A549 (cell line): ENCODE measurements around the gene DOCK7. TPM values are rescaled to one million over a fixed set of nuclear protein-coding genes. Genes with fewer than 3 reads are reported as not detected.

ENCODE experiments used
- ATAC-seq, 2 experiments: fragments of 200-7000 bp in 1 of 2; fragments of >200 bp in 1 of 2; cut with Nextera tagmentation in 1 of 2; cut with Tn5 transposase in 1 of 2; 3 replicates each; pipeline versions ENCODE4 v1.8.0 to v1.9.1; 2018 to 2020; ENCODE audit warnings: mild to moderate bottlenecking in 1 of 2, moderate library complexity in 1 of 2
- CTCF ChIA-PET: fragments of 300-600 bp; sonication (Branson Sonifier 250); formaldehyde crosslinking; extraction: SDS; loops from one replicate; lab custom pipeline; 2021; ENCODE audit warnings: antibody characterized with exemption, inconsistent platforms; lab: Yijun Ruan, JAX
- POLR2A ChIA-PET: fragments of 350-600 bp; formaldehyde crosslinking; extraction: SDS; loops from one replicate; lab custom pipeline; 2021; ENCODE audit warnings: antibody characterized with exemption, inconsistent platforms; lab: Yijun Ruan, JAX
- DNase-seq, 2 experiments: peaks; one replicate each; pipeline versions ENCODE4 v3.0.0 to v3.0.0-alpha.2; 2011 to 2016; ENCODE audit warnings: low read depth in 1 of 2, low spot score in 1 of 2
- FAIRE-seq: peaks from 2 replicates; lab custom pipeline; 2011; peaks lifted over from hg19 to GRCh38; lab: Jason Lieb, UNC
- H3K27ac ChIP-seq, 2 experiments: fragments of >200 bp; sonication (Bioruptor Twin); formaldehyde crosslinking; 3 replicates each; pipeline ENCODE4 v1.5.1; 2016 to 2017
- H3K4me1 ChIP-seq: fragments of >200 bp; sonication (Bioruptor Twin); formaldehyde crosslinking; 3 replicates; pipeline ENCODE4 v1.6.1; 2016
- H3K4me2 ChIP-seq: fragments of >200 bp; sonication (Bioruptor Twin); formaldehyde crosslinking; 3 replicates; pipeline ENCODE4 v1.6.1; 2016
- H3K4me3 ChIP-seq: fragments of >200 bp; sonication (Bioruptor Twin); formaldehyde crosslinking; 3 replicates; pipeline ENCODE4 v1.5.1; 2016
- H3K9me3 ChIP-seq: fragments of >200 bp; sonication (Bioruptor Twin); formaldehyde crosslinking; 3 replicates; pipeline ENCODE4 v1.6.1; 2016
- CBX8 ChIP-seq: fragments of 200-600 bp; sonication (generic); IDR thresholded peaks from 2 replicates; pipeline ENCODE4 v1.6.1; 2016
- CEBPB ChIP-seq, 2 experiments: fragments of >200 bp in 1 of 2; sonication (Bioruptor Twin) in 1 of 2; formaldehyde crosslinking in 1 of 2; IDR thresholded peaks; 2 replicates each; pipeline ENCODE4 v1.6.1; 2012 to 2016
- CHD2 ChIP-seq: fragments of 150-350 bp; IDR thresholded peaks from 2 replicates; pipeline ENCODE4 v1.6.1; 2014; ENCODE audit warnings: low read length; ENCODE audit not compliant: partially characterized antibody
- EHF ChIP-seq: fragments of 250-450 bp; sonication (Bioruptor Pico); IDR thresholded peaks from 2 replicates; pipeline ENCODE4 v1.5.0; 2020; ENCODE audit warnings: mild to moderate bottlenecking
- EP300 ChIP-seq, 2 experiments: fragments of >200 bp; sonication (Bioruptor Twin); formaldehyde crosslinking; IDR thresholded peaks; 2 replicates in 1 of 2; 3 replicates in 1 of 2; pipeline ENCODE4 v1.6.1; 2016 to 2017
- ESRRA ChIP-seq: fragments of 150-350 bp; IDR thresholded peaks from 2 replicates; pipeline ENCODE4 v1.6.1; 2014; ENCODE audit warnings: mild to moderate bottlenecking, low read length, borderline replicate concordance
- FOSL2 ChIP-seq, 2 experiments: fragments of 450-650 bp in 1 of 2; fragments of >200 bp in 1 of 2; sonication (Bioruptor Twin) in 1 of 2; formaldehyde crosslinking; IDR thresholded peaks; 2 replicates each; pipeline versions ENCODE4 v1.5.0 to v1.6.1; 2016 to 2020; ENCODE audit warnings: mild to moderate bottlenecking in 1 of 2, moderate library complexity in 1 of 2
- FOXS1 ChIP-seq: fragments of 250-450 bp; sonication (Bioruptor Pico); IDR thresholded peaks from 2 replicates; pipeline ENCODE4 v1.5.0; 2020; ENCODE audit warnings: mild to moderate bottlenecking, moderate library complexity
- GATA3 ChIP-seq: IDR thresholded peaks from 2 replicates; pipeline ENCODE4 v1.6.1; 2012; ENCODE audit warnings: borderline replicate concordance
- HDAC2 ChIP-seq: fragments of 200-600 bp; sonication (generic); IDR thresholded peaks from 2 replicates; pipeline ENCODE4 v1.6.1; 2016
- HOXB13 ChIP-seq: fragments of 250-450 bp; sonication (Bioruptor Pico); IDR thresholded peaks from 2 replicates; pipeline ENCODE4 v1.5.0; 2020; ENCODE audit warnings: low read depth, mild to moderate bottlenecking, moderate library complexity
- JUN ChIP-seq, 2 experiments: fragments of >200 bp; sonication (Bioruptor Twin); formaldehyde crosslinking; IDR thresholded peaks; 2 replicates in 1 of 2; 3 replicates in 1 of 2; pipeline ENCODE4 v1.6.1; 2016 to 2017
- JUNB ChIP-seq: fragments of >200 bp; sonication (Bioruptor Twin); formaldehyde crosslinking; IDR thresholded peaks from 2 replicates; pipeline ENCODE4 v1.6.1; 2016
- KDM5A ChIP-seq: fragments of 200-600 bp; sonication (generic); IDR thresholded peaks from 2 replicates; pipeline ENCODE4 v1.6.1; 2016; ENCODE audit warnings: antibody characterized with exemption, mild to moderate bottlenecking
- MAFK ChIP-seq: fragments of 450-650 bp; IDR thresholded peaks from 2 replicates; pipeline ENCODE4 v1.6.1; 2014; ENCODE audit not compliant: partially characterized antibody
- MYC ChIP-seq: IDR thresholded peaks from 2 replicates; pipeline ENCODE4 v1.6.1; 2012; ENCODE audit warnings: mild to moderate bottlenecking, inconsistent platforms, low read length, improper control_type of control experiment, borderline replicate concordance
- NFE2L2 ChIP-seq: fragments of 150-350 bp; conservative IDR thresholded peaks from 2 replicates; pipeline ENCODE4 v1.6.1; 2014; ENCODE audit warnings: low read length
- POLR2AphosphoS2 ChIP-seq: conservative IDR thresholded peaks from 2 replicates; pipeline ENCODE4 v1.6.1; 2012; ENCODE audit warnings: low read length, improper control_type of control experiment, inconsistent platforms
- RAD21 ChIP-seq, 2 experiments: fragments of >200 bp in 1 of 2; sonication (Bioruptor Twin) in 1 of 2; formaldehyde crosslinking in 1 of 2; IDR thresholded peaks in 1 of 2; conservative IDR thresholded peaks in 1 of 2; 2 replicates in 1 of 2; 3 replicates in 1 of 2; pipeline ENCODE4 v1.6.1; 2012 to 2018; ENCODE audit warnings: inconsistent platforms in 1 of 2
- RARB ChIP-seq: fragments of 250-450 bp; sonication (Bioruptor Pico); IDR thresholded peaks from 2 replicates; pipeline ENCODE4 v1.8.0; 2021; ENCODE audit warnings: mild to moderate bottlenecking, moderate library complexity
- ZC3H11A ChIP-seq: fragments of 450-650 bp; IDR thresholded peaks from 2 replicates; pipeline ENCODE4 v1.6.1; 2014; ENCODE audit warnings: antibody characterized with exemption, mild to moderate bottlenecking
- ZFP36 ChIP-seq: fragments of 450-650 bp; IDR thresholded peaks from 2 replicates; pipeline ENCODE4 v1.6.1; 2014; ENCODE audit warnings: borderline replicate concordance; ENCODE audit not compliant: partially characterized antibody
- WGBS: methylation state at CpG from one replicate; pipeline ENCODE4 v1.1.6; 2017; ENCODE audit errors: missing lambda C conversion rate; 5-methylcytosine and 5-hydroxymethylcytosine counted together
- polyA plus RNA-seq, 4 experiments: library from polyadenylated mRNA; depleted of rRNA in 3 of 4; stranded (reverse); fragments of >200 nt; fragmentation: RNase III in 1 of 4; extraction: RNeasy Plus Mini Kit Qiagen cat#74134 plus additional on column Dnase treatment in 1 of 4; gene quantifications; 2 replicates in 3 of 4; 3 replicates in 1 of 4; pipeline ENCODE4 v1.2.3, GENCODE V29; 2011 to 2017
- TF ChIP-seq, protein P1 (sequence below): fragments of >200 bp; sonication (Bioruptor Twin); formaldehyde crosslinking; IDR thresholded peaks from 2 replicates; pipeline ENCODE4 v1.6.1; 2016
- TF ChIP-seq, protein P2 (sequence below): IDR thresholded peaks from 2 replicates; pipeline ENCODE4 v1.6.1; 2012; ENCODE audit warnings: low read depth, borderline replicate concordance
- TF ChIP-seq, protein P3 (sequence below): fragments of >200 bp; sonication (Bioruptor Twin); formaldehyde crosslinking; IDR thresholded peaks from 3 replicates; pipeline ENCODE4 v1.6.1; 2016
- TF ChIP-seq, protein P4 (sequence below): fragments of 150-350 bp; IDR thresholded peaks from 2 replicates; pipeline ENCODE4 v1.6.1; 2014; ENCODE audit warnings: low read depth, mild to moderate bottlenecking, low read length
- TF ChIP-seq, protein P5 (sequence below): fragments of 200-600 bp; sonication (generic); IDR thresholded peaks from 2 replicates; pipeline ENCODE4 v1.6.1; 2016; ENCODE audit warnings: antibody characterized with exemption, mild to moderate bottlenecking, moderate library complexity
- TF ChIP-seq, protein P6 (sequence below): IDR thresholded peaks from 2 replicates; pipeline ENCODE4 v1.6.1; 2012
- TF ChIP-seq, protein P7 (sequence below): fragments of 450-650 bp; IDR thresholded peaks from 2 replicates; pipeline ENCODE4 v1.6.1; 2014; ENCODE audit warnings: antibody characterized with exemption

DOCK7 gene
- polyA plus RNA-seq, 2 of the 4 experiments (the other 2 are of a cell fraction): 25.5 to 33.3 TPM

DNA sequence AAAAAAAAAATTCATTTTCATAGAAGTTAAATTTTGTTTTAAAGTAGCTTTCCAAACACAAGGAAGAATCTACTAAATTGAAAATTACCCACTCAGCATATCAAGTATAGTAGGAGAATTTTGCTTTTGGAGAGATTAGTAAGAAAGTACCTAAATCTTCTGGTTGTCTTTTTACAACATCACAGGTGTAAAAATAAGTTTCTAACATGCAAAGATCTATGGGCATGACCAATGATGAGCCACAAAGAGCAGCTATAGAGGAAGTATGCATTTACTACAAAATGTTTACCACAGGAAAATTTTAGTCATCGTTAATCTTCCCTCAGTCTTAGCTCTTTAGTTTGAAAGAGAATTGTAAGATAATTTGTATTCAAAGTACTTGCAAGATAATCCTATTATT, 62.8 kb downstream of the DOCK7 start:
- TF ChIP-seq MAFK: peak; percentile 14
- TF ChIP-seq, protein P1, sequence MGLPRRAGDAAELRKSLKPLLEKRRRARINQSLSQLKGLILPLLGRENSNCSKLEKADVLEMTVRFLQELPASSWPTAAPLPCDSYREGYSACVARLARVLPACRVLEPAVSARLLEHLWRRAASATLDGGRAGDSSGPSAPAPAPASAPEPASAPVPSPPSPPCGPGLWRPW: no peak
- H3K4me3 ChIP-seq: no peak overlapping the region
- FAIRE-seq (no peak), DNase-seq (no peak), ATAC-seq (no peak)
- POLR2A ChIA-PET: no interaction called here
- CTCF ChIA-PET: interaction anchor here (1.4 kb wide), 1 partner anchor 95 kb away, joined by 4 read pairs; no protein-coding TSS in a partner anchor
- WGBS: 84% methylated on average over 1 of the region's 1 CpG
- H3K4me2 ChIP-seq: no peak overlapping the region
- no peak overlapping the region for H3K27ac ChIP-seq
- H3K9me3 ChIP-seq: no peaks in the 10 kb centered on the region
- H3K4me1 ChIP-seq: peaks cover 30% of the 10 kb centered on the region

DNA sequence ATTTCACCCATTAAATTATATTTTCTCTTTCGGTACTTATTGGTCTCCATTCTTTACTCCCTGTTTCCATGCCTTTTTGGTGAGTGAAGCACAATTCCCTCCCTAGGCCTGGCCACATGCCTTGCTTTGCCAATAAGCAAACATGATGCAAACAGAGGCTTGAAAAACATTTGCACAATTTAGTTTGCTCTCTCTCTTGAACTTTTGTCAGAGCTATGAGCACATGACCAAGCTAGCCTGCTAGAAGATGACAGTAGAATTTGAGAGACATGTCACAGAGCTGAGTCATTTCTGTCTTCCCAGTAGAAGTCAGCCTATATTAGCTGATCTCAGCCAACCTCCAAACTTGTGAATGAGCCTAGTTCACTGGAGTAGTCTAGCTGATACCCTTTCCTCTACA, 66.3 kb downstream of the DOCK7 start:
- DNase-seq (peak; percentile 34 to 90), FAIRE-seq (peak; percentile 91), ATAC-seq (peak; percentile 100)
- ChIA-PET CTCF (no interaction called here), POLR2A (no interaction called here)
- Histone ChIP-seq H3K4me1 (peaks cover 30% of the 10 kb centered on the region), H3K4me3 (no peak overlapping the region), H3K4me2 (peak overlapping the region; percentile 33), H3K27ac (peak overlapping the region; percentile 62 to 69; a peak in 3 of 6 replicates), H3K9me3 (no peaks in the 10 kb centered on the region)
- peak; percentile 85 to 92 for TF ChIP-seq CEBPB (IDR thresholded peaks at IDR 0.05)
- no peak for TF ChIP-seq KDM5A
- 0 out of 5 replicates have a peak, but pooled peaks of 1 of the 2 experiments have one; percentile 13 for TF ChIP-seq RAD21 (conservative IDR thresholded peaks at IDR 0.05 in 1 of 2, IDR thresholded peaks at IDR 0.05 in 1 of 2)
- TF ChIP-seq JUN (IDR thresholded peaks at IDR 0.05): peak; percentile 39 to 41; a peak in 1 of 5 replicates
- peak; percentile 69 for TF ChIP-seq MAFK
- TF ChIP-seq, protein P1: peak; percentile 63
- no peak for TF ChIP-seq HOXB13 (CRISPR knock-in tag)
- no peak for TF ChIP-seq ZFP36
- no peak for TF ChIP-seq RARB
- no peak for TF ChIP-seq HDAC2
- peak; percentile 35; the same call in 1 of the 2 replicates for TF ChIP-seq JUNB
- no peak for TF ChIP-seq ESRRA
- no peak for TF ChIP-seq ZC3H11A
- TF ChIP-seq, protein P2, sequence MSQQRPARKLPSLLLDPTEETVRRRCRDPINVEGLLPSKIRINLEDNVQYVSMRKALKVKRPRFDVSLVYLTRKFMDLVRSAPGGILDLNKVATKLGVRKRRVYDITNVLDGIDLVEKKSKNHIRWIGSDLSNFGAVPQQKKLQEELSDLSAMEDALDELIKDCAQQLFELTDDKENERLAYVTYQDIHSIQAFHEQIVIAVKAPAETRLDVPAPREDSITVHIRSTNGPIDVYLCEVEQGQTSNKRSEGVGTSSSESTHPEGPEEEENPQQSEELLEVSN: 0 out of 2 replicates have a peak, but pooled peaks have one; percentile 56
- peak in 1 of 2 experiments; percentile 51; a peak in 1 of 5 replicates for TF ChIP-seq EP300 (IDR thresholded peaks at IDR 0.05)
- TF ChIP-seq FOXS1: no peak
- TF ChIP-seq CHD2: no peak
- TF ChIP-seq, protein P3, sequence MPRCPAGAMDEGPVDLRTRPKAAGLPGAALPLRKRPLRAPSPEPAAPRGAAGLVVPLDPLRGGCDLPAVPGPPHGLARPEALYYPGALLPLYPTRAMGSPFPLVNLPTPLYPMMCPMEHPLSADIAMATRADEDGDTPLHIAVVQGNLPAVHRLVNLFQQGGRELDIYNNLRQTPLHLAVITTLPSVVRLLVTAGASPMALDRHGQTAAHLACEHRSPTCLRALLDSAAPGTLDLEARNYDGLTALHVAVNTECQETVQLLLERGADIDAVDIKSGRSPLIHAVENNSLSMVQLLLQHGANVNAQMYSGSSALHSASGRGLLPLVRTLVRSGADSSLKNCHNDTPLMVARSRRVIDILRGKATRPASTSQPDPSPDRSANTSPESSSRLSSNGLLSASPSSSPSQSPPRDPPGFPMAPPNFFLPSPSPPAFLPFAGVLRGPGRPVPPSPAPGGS: 0 out of 3 replicates have a peak, but pooled peaks have one; percentile 30
- TF ChIP-seq, protein P4, sequence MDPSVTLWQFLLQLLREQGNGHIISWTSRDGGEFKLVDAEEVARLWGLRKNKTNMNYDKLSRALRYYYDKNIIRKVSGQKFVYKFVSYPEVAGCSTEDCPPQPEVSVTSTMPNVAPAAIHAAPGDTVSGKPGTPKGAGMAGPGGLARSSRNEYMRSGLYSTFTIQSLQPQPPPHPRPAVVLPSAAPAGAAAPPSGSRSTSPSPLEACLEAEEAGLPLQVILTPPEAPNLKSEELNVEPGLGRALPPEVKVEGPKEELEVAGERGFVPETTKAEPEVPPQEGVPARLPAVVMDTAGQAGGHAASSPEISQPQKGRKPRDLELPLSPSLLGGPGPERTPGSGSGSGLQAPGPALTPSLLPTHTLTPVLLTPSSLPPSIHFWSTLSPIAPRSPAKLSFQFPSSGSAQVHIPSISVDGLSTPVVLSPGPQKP: no peak
- TF ChIP-seq, protein P5, sequence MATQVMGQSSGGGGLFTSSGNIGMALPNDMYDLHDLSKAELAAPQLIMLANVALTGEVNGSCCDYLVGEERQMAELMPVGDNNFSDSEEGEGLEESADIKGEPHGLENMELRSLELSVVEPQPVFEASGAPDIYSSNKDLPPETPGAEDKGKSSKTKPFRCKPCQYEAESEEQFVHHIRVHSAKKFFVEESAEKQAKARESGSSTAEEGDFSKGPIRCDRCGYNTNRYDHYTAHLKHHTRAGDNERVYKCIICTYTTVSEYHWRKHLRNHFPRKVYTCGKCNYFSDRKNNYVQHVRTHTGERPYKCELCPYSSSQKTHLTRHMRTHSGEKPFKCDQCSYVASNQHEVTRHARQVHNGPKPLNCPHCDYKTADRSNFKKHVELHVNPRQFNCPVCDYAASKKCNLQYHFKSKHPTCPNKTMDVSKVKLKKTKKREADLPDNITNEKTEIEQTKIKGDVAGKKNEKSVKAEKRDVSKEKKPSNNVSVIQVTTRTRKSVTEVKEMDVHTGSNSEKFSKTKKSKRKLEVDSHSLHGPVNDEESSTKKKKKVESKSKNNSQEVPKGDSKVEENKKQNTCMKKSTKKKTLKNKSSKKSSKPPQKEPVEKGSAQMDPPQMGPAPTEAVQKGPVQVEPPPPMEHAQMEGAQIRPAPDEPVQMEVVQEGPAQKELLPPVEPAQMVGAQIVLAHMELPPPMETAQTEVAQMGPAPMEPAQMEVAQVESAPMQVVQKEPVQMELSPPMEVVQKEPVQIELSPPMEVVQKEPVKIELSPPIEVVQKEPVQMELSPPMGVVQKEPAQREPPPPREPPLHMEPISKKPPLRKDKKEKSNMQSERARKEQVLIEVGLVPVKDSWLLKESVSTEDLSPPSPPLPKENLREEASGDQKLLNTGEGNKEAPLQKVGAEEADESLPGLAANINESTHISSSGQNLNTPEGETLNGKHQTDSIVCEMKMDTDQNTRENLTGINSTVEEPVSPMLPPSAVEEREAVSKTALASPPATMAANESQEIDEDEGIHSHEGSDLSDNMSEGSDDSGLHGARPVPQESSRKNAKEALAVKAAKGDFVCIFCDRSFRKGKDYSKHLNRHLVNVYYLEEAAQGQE: no peak
- TF ChIP-seq NFE2L2: no peak
- TF ChIP-seq POLR2AphosphoS2: no peak
- TF ChIP-seq, protein P6, sequence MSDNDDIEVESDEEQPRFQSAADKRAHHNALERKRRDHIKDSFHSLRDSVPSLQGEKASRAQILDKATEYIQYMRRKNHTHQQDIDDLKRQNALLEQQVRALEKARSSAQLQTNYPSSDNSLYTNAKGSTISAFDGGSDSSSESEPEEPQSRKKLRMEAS: peak; percentile 87
- TF ChIP-seq, protein P7, sequence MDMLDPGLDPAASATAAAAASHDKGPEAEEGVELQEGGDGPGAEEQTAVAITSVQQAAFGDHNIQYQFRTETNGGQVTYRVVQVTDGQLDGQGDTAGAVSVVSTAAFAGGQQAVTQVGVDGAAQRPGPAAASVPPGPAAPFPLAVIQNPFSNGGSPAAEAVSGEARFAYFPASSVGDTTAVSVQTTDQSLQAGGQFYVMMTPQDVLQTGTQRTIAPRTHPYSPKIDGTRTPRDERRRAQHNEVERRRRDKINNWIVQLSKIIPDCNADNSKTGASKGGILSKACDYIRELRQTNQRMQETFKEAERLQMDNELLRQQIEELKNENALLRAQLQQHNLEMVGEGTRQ: peak; percentile 75
- TF ChIP-seq MYC: no peak
- TF ChIP-seq FOSL2 (IDR thresholded peaks at IDR 0.05): peak; percentile 52; the same call in 1 of the 2 replicates
- TF ChIP-seq FOSL2 (CRISPR knock-in tag; IDR thresholded peaks at IDR 0.05): peak; percentile 86
- TF ChIP-seq CBX8: no peak
- no peak for TF ChIP-seq EHF
- peak; percentile 61; the same call in 1 of the 2 replicates for TF ChIP-seq GATA3
- 31% methylated on average over 1 of the region's 1 CpG for WGBS
